ENCODE data around the gene VSNL1.

The VSNL1 gene

DNA sequence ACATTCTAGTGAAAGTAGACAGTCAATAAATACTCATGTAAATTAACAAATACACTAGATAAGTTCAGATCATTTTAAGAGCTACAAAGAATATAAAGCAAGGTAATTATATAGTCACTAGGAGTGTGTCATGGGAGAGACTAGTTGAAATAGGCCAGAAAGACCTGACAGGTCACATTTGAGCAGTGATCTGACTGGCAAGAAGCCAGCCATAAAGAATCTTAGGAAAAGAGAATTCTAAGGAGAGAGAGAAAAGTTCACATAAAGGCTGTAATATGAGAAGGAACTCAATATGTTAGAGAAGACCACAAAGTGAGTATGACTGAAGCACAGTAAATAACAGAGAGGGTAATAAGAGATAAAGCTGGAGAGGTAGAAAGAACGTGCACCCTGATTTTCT is 31.2 kb downstream of the VSNL1 start:
- H3K27ac ChIP-seq, result no peak overlapping the region
- TF ChIP-seq, protein P1, sequence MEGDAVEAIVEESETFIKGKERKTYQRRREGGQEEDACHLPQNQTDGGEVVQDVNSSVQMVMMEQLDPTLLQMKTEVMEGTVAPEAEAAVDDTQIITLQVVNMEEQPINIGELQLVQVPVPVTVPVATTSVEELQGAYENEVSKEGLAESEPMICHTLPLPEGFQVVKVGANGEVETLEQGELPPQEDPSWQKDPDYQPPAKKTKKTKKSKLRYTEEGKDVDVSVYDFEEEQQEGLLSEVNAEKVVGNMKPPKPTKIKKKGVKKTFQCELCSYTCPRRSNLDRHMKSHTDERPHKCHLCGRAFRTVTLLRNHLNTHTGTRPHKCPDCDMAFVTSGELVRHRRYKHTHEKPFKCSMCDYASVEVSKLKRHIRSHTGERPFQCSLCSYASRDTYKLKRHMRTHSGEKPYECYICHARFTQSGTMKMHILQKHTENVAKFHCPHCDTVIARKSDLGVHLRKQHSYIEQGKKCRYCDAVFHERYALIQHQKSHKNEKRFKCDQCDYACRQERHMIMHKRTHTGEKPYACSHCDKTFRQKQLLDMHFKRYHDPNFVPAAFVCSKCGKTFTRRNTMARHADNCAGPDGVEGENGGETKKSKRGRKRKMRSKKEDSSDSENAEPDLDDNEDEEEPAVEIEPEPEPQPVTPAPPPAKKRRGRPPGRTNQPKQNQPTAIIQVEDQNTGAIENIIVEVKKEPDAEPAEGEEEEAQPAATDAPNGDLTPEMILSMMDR (IDR thresholded peaks at IDR 0.05; ENCODE audit: low read depth, low read length), result no peak
- DNase-seq, result no peak
- H3K9me3 ChIP-seq (ENCODE audit: severe bottlenecking), result no peaks in the 10 kb centered on the region
- no peaks in the 10 kb centered on the region for H3K27me3 ChIP-seq (ENCODE audit: insufficient read depth, low read depth, severe bottlenecking)
- H3K4me3 ChIP-seq (ENCODE audit: low read depth, low read length), result no peak overlapping the region
- no peaks in the 10 kb centered on the region for H3K36me3 ChIP-seq

DNA sequence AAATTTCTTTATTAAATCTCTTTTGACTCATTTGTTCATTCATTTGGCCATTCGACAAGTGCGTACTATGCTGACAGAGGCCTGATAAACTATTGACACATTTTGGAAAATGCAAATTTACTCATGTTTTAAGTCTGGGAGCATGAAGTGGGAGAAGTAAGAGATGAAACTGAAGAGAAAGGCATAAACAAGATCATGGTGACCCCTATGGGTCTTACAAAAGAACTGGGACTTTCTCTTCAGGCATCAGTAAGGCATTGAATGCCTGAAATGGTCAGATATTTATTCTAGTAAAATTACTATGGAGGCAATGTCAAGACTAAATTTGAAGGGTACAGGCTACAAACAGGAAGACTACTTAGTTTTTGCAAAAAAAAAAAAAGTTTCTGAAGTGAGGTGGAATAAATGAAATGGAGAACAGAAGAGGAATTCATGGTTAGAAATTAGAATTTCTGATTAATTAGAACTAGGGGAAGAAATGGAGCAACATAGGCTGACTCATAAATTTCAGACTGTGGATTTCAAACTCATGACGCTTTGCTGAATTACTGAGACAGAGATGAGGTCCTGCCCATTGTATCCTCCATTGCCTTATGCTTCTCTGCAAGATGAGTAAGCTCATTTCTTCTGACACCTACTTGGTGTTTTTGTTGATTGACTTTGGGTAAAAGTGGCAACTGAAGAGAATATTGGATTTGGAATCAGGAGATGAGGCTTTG is 32.7 kb downstream of the VSNL1 start:
- H3K4me3 ChIP-seq (ENCODE audit: low read depth, low read length), result no peak overlapping the region
- no peaks in the 10 kb centered on the region for H3K9me3 ChIP-seq (ENCODE audit: severe bottlenecking)
- H3K27ac ChIP-seq, result no peak overlapping the region
- H3K36me3 ChIP-seq, result no peaks in the 10 kb centered on the region
- DNase-seq, result no peak
- TF ChIP-seq, protein P1 (IDR thresholded peaks at IDR 0.05; ENCODE audit: low read depth, low read length), result peak; percentile 30; the same call in 1 of the 2 replicates
- H3K27me3 ChIP-seq (ENCODE audit: insufficient read depth, low read depth, severe bottlenecking), result no peaks in the 10 kb centered on the region

DNA sequence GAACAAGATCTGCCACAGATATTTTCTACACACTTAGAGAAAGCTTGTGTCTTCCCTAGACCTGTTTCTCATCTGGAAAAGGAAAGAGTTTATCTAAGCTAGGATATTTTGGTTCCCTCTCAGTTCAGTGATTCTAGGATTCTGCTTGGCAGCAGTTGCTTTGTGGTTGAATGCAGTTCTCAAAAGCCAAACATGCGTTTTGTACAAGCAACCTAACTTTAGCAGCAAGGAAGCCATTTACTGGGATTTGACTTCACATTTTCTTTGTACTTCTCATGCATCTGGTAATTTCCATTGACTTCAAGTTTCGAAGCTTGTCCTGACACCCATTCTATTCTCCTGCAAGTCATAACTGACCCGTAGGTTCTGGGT is 33.3 kb downstream of the VSNL1 start:
- Histone ChIP-seq H3K27ac (no peak overlapping the region), H3K9me3 (ENCODE audit: severe bottlenecking) (no peaks in the 10 kb centered on the region), H3K36me3 (no peaks in the 10 kb centered on the region), H3K4me3 (ENCODE audit: low read depth, low read length) (no peak overlapping the region), H3K27me3 (ENCODE audit: insufficient read depth, low read depth, severe bottlenecking) (no peaks in the 10 kb centered on the region)
- no peak for DNase-seq
- TF ChIP-seq, protein P1 (IDR thresholded peaks at IDR 0.05; ENCODE audit: low read depth, low read length), result no peak

DNA sequence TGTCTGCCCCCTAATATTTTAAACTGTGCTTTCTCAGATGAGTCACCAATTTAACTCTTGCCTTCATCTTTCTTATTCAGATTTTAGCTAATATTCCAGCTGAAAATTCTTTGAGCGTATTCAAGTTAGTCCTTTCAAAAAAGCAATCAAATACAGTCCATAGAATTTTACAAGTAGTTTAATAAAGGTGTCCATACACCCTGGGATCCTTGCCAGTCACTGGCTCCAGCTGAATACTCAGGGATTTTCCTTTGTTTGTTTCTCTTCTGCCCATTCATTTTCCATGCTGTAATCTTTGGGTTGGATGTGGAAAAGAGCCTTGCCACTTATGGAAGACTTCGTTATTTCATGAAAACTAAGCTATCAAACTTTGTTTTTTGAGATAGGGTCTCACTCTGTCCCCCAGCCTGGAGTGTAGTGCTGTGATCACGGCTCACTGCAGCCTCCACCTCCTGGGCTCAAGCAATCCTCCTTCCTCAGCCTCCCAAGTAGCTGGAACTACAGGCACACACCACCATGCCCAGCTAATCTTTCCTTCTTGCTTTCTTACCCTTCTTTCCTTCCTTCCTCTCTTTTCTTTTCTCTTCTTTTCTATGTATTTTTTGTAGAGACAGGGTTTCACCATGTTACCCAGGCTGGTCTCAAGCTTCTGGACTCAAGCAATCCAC is 34.0 kb downstream of the VSNL1 start:
- Histone ChIP-seq H3K4me3 (ENCODE audit: low read depth, low read length) (no peak overlapping the region), H3K27ac (no peak overlapping the region), H3K9me3 (ENCODE audit: severe bottlenecking) (no peaks in the 10 kb centered on the region), H3K27me3 (ENCODE audit: insufficient read depth, low read depth, severe bottlenecking) (no peaks in the 10 kb centered on the region), H3K36me3 (no peaks in the 10 kb centered on the region)
- TF ChIP-seq, protein P1 (IDR thresholded peaks at IDR 0.05; ENCODE audit: low read depth, low read length), result no peak
- DNase-seq, result no peak

DNA sequence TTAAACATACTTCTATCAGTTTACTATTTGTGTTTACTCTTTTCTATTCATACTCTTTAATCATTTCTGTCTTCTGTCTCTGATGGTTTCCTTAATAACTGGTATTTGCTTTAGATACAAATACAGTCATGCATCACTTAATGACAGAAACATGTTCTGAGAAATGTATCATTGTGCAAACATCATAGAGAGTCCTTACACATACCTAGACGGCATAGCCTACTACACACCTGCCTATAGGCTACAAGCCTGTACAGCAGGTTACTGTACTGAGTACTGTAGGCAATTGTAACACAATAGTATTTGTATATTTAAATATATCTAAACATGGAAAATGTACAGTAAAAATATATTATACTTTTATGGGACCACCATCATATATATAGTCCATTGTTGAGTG is 36.3 kb downstream of the VSNL1 start:
- Histone ChIP-seq H3K36me3 (no peaks in the 10 kb centered on the region), H3K27ac (no peak overlapping the region), H3K27me3 (ENCODE audit: insufficient read depth, low read depth, severe bottlenecking) (no peaks in the 10 kb centered on the region), H3K4me3 (ENCODE audit: low read depth, low read length) (no peak overlapping the region), H3K9me3 (ENCODE audit: severe bottlenecking) (no peaks in the 10 kb centered on the region)
- TF ChIP-seq, protein P1 (IDR thresholded peaks at IDR 0.05; ENCODE audit: low read depth, low read length), result no peak
- no peak for DNase-seq
